Caco-2 (cell line): ENCODE measurements around the gene MYADML2. TPM values are rescaled to one million over a fixed set of nuclear protein-coding genes. Genes with fewer than 3 reads are reported as not detected.

ENCODE experiments used
- BruUV-seq: library from RNA; stranded (reverse); fragments of 400-500 nt; replicated peaks from 2 replicates; lab custom pipeline; 2021; lab: Mats Ljungman, UMichigan
- CTCF ChIA-PET: fragments of 300-600 bp; sonication (Branson Sonifier 250); formaldehyde crosslinking; loops from one replicate; lab custom pipeline; 2022; ENCODE audit warnings: antibody characterized with exemption; lab: Charles Lee
- POLR2A ChIA-PET: fragments of 300-600 bp; sonication (Branson Sonifier 250); formaldehyde crosslinking; loops from one replicate; lab custom pipeline; 2022; ENCODE audit warnings: antibody characterized with exemption; lab: Charles Lee
- DNase-seq, 2 experiments: peaks; one replicate each; pipeline versions ENCODE4 v3.0.0 to v3.0.0-alpha.2; 2020 to 2022
- H3K27me3 ChIP-seq: replicated peaks from 2 replicates; pipeline ENCODE4 v1.6.0; 2011; ENCODE audit warnings: low read length; ENCODE audit not compliant: control insufficient read depth, insufficient read depth
- H3K36me3 ChIP-seq: 2 replicates; pipeline ENCODE4 v1.5.1; 2011; ENCODE audit warnings: low read length; ENCODE audit not compliant: control insufficient read depth, insufficient read depth
- H3K4me1 ChIP-seq: fragments of 250-450 bp; sonication (Bioruptor Pico); 2 replicates; pipeline ENCODE4 v1.5.1; 2020; ENCODE audit warnings: mild to moderate bottlenecking
- H3K4me3 ChIP-seq: 2 replicates; pipeline ENCODE4 v1.5.1; 2011; ENCODE audit warnings: low read depth, mild to moderate bottlenecking, control low read depth, low read length
- H3K9me3 ChIP-seq: fragments of 250-450 bp; sonication (Bioruptor Pico); 2 replicates; pipeline ENCODE4 v1.5.1; 2020; ENCODE audit warnings: mild to moderate bottlenecking, moderate library complexity
- H3K27ac Mint-ChIP-seq: one replicate; pipeline ENCODE4 v1.8.0; 2022; ENCODE audit warnings: mixed read lengths; ENCODE audit not compliant: unreplicated experiment
- H3K27me3 Mint-ChIP-seq: one replicate; pipeline ENCODE4 v1.8.0; 2022; ENCODE audit warnings: mixed read lengths; ENCODE audit not compliant: insufficient read depth, unreplicated experiment
- H3K36me3 Mint-ChIP-seq: one replicate; pipeline ENCODE4 v1.8.0; 2022; ENCODE audit warnings: mild to moderate bottlenecking, mixed read lengths; ENCODE audit not compliant: insufficient read depth, unreplicated experiment
- H3K4me1 Mint-ChIP-seq: one replicate; pipeline ENCODE4 v1.8.0; 2022; ENCODE audit warnings: low read depth, mixed read lengths; ENCODE audit not compliant: unreplicated experiment
- H3K4me3 Mint-ChIP-seq: one replicate; pipeline ENCODE4 v1.8.0; 2022; ENCODE audit warnings: mild to moderate bottlenecking, moderate library complexity, mixed read lengths; ENCODE audit not compliant: unreplicated experiment
- H3K9me3 Mint-ChIP-seq: one replicate; pipeline ENCODE4 v1.8.0; 2022; ENCODE audit warnings: mixed read lengths; ENCODE audit not compliant: unreplicated experiment
- CTCF ChIP-seq, 2 experiments: fragments of 200-600 bp in 1 of 2; IDR thresholded peaks; 1 replicate in 1 of 2; 2 replicates in 1 of 2; pipeline versions ENCODE4 v1.5.1 to v1.8.0; 2011 to 2022; ENCODE audit warnings: antibody characterized with exemption in 1 of 2, control low read depth in 1 of 2, inconsistent platforms in 1 of 2, low read depth in 1 of 2, low read length in 1 of 2, mild to moderate bottlenecking in 1 of 2, moderate library complexity in 1 of 2; ENCODE audit not compliant: insufficient read depth in 1 of 2, severe bottlenecking in 1 of 2, unreplicated experiment in 1 of 2
- intact Hi-C: fragments of 100-400 bp; cut with micrococcal nuclease; formaldehyde crosslinking; loops from one replicate; pipeline ENCODE4 v1.10.0; 2022; ENCODE audit not compliant: unreplicated experiment
- total RNA-seq: library from RNA; stranded (reverse); gene quantifications from 2 replicates; pipeline ENCODE4 v1.2.3, GENCODE V29; 2022

MYADML2 gene
- total RNA-seq, 1 experiment from 2014 or later: not detected

- Histone ChIP-seq H3K4me1 (no peaks in the 10 kb centered on the region), H3K4me3 (no peak overlapping the region), H3K27me3 (no peaks in the 10 kb centered on the region), H3K36me3 (peaks cover 3% of the 10 kb centered on the region; the same call in 1 of the 2 replicates), H3K9me3 (no peaks in the 10 kb centered on the region)
- Mint-ChIP-seq H3K27me3 (no peaks in the 10 kb centered on the region), H3K9me3 (no peaks in the 10 kb centered on the region), H3K4me1 (peaks cover 12% of the 10 kb centered on the region), H3K4me3 (peak overlapping the region; percentile 29), H3K27ac (peak overlapping the region; percentile 1), H3K36me3 (peaks cover 67% of the 10 kb centered on the region)
- CTCF ChIA-PET: no interaction called here
- POLR2A ChIA-PET: no interaction called here
- intact Hi-C loops: no loop called here
- no peak for DNase-seq
- TF ChIP-seq CTCF (IDR thresholded peaks at IDR 0.05; ENCODE audit: insufficient read depth in 1 of 2, low read depth in 1 of 2, low read length in 1 of 2, severe bottlenecking in 1 of 2, unreplicated experiment in 1 of 2): no peak
- no TSS peak for BruUV-seq
Measured at GRCh38 chr17:81934098-81934757, 12.8 kb downstream of the MYADML2 start.

DNA sequence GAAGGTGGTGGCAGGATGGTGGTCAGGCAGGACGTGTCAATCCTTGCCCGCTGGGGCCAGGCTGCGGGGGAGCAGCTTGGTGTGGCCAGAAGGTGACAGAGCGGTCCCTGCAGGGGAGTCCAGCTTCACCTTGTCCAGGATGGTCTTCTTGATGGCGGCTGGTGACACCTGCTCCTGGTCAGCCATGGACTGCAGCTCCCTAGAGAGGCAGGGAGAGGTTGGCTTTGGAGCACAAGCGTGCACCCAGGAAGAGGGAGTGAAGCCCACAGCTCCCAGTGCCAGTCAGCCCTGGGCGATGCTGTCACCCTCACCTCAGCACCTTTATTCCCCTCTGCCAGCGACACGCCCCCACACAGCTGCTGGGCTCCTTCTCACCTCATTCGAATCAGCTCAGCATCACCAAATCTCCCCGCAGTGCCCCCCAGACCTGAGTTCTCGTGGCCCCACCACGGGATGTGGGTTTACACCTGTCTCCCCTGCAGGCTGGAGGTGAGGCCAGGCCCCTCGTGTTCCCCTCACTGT lies 13.8 kb downstream of the MYADML2 start:
- POLR2A ChIA-PET: no interaction called here
- no peaks in the 10 kb centered on the region for H3K27me3 ChIP-seq
- H3K27me3 Mint-ChIP-seq: no peaks in the 10 kb centered on the region

More for the DNA sequence above, 13.8 kb downstream of the MYADML2 start:
- H3K27ac Mint-ChIP-seq: peak overlapping the region; percentile 1
- H3K36me3 ChIP-seq: peaks cover 3% of the 10 kb centered on the region; the same call in 1 of the 2 replicates
- H3K9me3 Mint-ChIP-seq: no peaks in the 10 kb centered on the region
- no peak for TF ChIP-seq CTCF (IDR thresholded peaks at IDR 0.05; ENCODE audit: insufficient read depth in 1 of 2, low read depth in 1 of 2, low read length in 1 of 2, severe bottlenecking in 1 of 2, unreplicated experiment in 1 of 2)
- no peak for DNase-seq
- H3K9me3 ChIP-seq: no peaks in the 10 kb centered on the region
- peak overlapping the region; percentile 35 for H3K4me3 Mint-ChIP-seq
- intact Hi-C loops: no loop called here
- H3K36me3 Mint-ChIP-seq: peaks cover 61% of the 10 kb centered on the region
- H3K4me3 ChIP-seq: no peak overlapping the region
- CTCF ChIA-PET: interaction anchor here (1.1 kb wide), 1 partner anchor 21 kb away, joined by 3 read pairs; no protein-coding TSS in a partner anchor
- H3K4me1 Mint-ChIP-seq: peaks cover 12% of the 10 kb centered on the region
- H3K4me1 ChIP-seq: no peaks in the 10 kb centered on the region; the same call in 1 of the 2 replicates
- no TSS peak for BruUV-seq
